ENCODE data around the gene MEGF10.

DNA sequence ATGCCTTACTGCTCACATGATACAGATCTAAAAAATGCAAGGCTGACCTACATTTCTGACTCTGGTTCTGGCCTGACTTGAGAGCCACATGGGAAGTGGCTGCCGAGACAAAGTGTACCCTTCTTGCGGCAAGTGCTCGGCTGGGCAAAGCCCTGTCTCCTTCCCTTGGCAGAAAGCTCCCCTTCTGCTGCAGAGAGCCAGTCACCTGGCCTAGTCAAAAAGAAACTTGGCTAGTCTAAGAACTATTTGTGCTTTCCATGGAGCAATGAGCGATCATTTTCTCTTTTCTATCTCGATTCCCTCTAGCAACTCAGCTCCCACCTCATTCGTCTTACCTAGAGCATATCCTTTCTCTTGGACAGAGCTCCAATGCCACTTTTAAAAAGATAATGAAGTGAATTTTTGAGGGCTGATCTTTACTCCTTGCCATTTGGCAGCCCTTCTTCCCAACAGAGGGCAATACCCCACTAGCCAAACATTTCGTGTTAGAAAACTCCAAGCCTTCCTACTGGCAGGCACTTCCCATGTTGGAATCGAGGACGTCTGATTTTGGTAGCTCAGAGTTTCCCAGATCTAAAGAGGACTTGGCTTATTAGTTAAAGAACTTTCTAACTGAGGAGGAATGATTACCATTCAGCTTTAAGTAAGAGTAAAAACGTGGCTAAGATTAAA is 118.8 kb downstream of the MEGF10 start:
- no peak for TF ChIP-seq POLR2A (IDR thresholded peaks at IDR 0.05; ENCODE audit: low read depth)
- no peak for TF ChIP-seq POLR2AphosphoS5 (IDR thresholded peaks at IDR 0.05)

Data from esophagus muscularis mucosa (tissue), 2 donors.